Stomach (tissue), 9 donors: Measurements from ENCODE around the gene STMN3. TPM values are rescaled to one million over a fixed set of nuclear protein-coding genes. Genes with fewer than 3 reads are reported as not detected.

Experiments
- DNase-seq, 2 donors: peaks; one replicate each; pipeline versions ENCODE4 v3.0.0 to v3.0.0-alpha.2; 2013 to 2019
- H3K27ac ChIP-seq, 5 donors: fragments of 200-600 bp in 4 of 5; sonication (generic) in 4 of 5; one replicate each; pipeline ENCODE4 v1.5.1; 2013 to 2019; ENCODE audit warnings: mild to moderate bottlenecking in 1 of 5, moderate library complexity in 1 of 5
- H3K27me3 ChIP-seq, 3 donors: fragments of 200-600 bp; sonication (generic); one replicate each; pipeline ENCODE4 v1.5.1; 2017 to 2019; ENCODE audit warnings: mixed run types in 1 of 3
- H3K36me3 ChIP-seq, 4 donors: fragments of 200-600 bp; sonication (generic); 1 replicate in 3 of 4; 2 replicates in 1 of 4; pipeline ENCODE4 v1.5.1; 2016 to 2019
- H3K4me1 ChIP-seq, 4 donors: fragments of 200-600 bp; sonication (generic); one replicate each; pipeline ENCODE4 v1.5.1; 2016 to 2019
- H3K4me3 ChIP-seq, 4 donors: fragments of 200-600 bp; sonication (generic) in 3 of 4; one replicate each; pipeline ENCODE4 v1.5.1; 2016 to 2019; ENCODE audit warnings: mild to moderate bottlenecking in 1 of 4
- H3K9me3 ChIP-seq, 4 donors: fragments of 200-600 bp; sonication (generic); one replicate each; pipeline ENCODE4 v1.5.1; 2016 to 2019
- CTCF ChIP-seq, 7 experiments: fragments of 450-650 bp in 4 of 7; fragments of 200-600 bp in 3 of 7; sonication (generic) in 3 of 7; IDR thresholded peaks; one replicate each; pipeline ENCODE4 v1.5.1; 2016 to 2019; ENCODE audit warnings: antibody characterized with exemption in 7 of 7, control low read depth in 2 of 7, mild to moderate bottlenecking in 1 of 7
- EP300 ChIP-seq: sonication (generic); formaldehyde crosslinking; IDR thresholded peaks from one replicate; pipeline ENCODE4 v1.6.1; 2017; ENCODE audit warnings: antibody characterized with exemption
- POLR2A ChIP-seq, 4 donors: fragments of 450-650 bp; IDR thresholded peaks; one replicate each; pipeline ENCODE4 v1.6.1; 2016; ENCODE audit warnings: antibody characterized with exemption in 4 of 4, control low read depth in 2 of 4, mild to moderate bottlenecking in 1 of 4, moderate library complexity in 1 of 4
- POLR2AphosphoS5 ChIP-seq, 3 donors: sonication (generic); formaldehyde crosslinking; IDR thresholded peaks; one replicate each; pipeline ENCODE4 v1.6.1; 2016; ENCODE audit warnings: antibody characterized with exemption in 3 of 3
- WGBS, 5 donors: extraction: QIAGEN DNeasy Blood & Tissue Kit in 3 of 5; methylation state at CpG; one replicate each; pipeline versions ENCODE4 v1.1.5 to v1.1.7; 2013 to 2018; 5-methylcytosine and 5-hydroxymethylcytosine counted together
- intact Hi-C: fragments of 100-400 bp; cut with DNase I; formaldehyde crosslinking; loops from one replicate; pipeline ENCODE4 v1.15.1; 2023; ENCODE audit warnings: low total_unique reads
- polyA plus RNA-seq, 3 donors: library from polyadenylated mRNA; stranded (reverse); fragments of 200-250 nt; gene quantifications; one replicate each; pipeline ENCODE4 v1.2.3, GENCODE V29; 2013
- small RNA-seq, 4 donors: library from RNA; depleted of rRNA; stranded (forward); fragments of <200 nt; gene quantifications; one replicate each; pipeline ENCODE3, GENCODE V24; 2016
- total RNA-seq, 5 donors: library from RNA; depleted of rRNA; stranded (reverse); fragments of >200 nt; gene quantifications; one replicate each; pipeline versions ENCODE4 v1.1.0 to v1.2.3, GENCODE V29; 2014 to 2016
- donor health status: healthy with polysubstance abuse.
- donor health status: Bipolar disorder and iron deficiency.
- donor health status: healthy.

Gene STMN3
- total and polyA plus RNA-seq, 8 donors: 0.87 to 14.8 (median 12.0) TPM

- 92 to 95% (median 94%) methylated on average over 29 to 52 of the region's 52 CpGs for WGBS, 5 donors
- no peak for TF ChIP-seq POLR2A (IDR thresholded peaks at IDR 0.05)
- TF ChIP-seq POLR2AphosphoS5 (IDR thresholded peaks at IDR 0.05): no peak
- TF ChIP-seq EP300: no peak
- TF ChIP-seq CTCF (IDR thresholded peaks at IDR 0.05): no peak
- no peaks in the 10 kb centered on the region for H3K27me3 ChIP-seq
- H3K9me3 ChIP-seq: no peaks in the 10 kb centered on the region
- no peak overlapping the region for H3K4me3 ChIP-seq
- peaks cover 38 to 86% (median 81%) of the 10 kb centered on the region in 4 donors for H3K36me3 ChIP-seq
- intact Hi-C loops: no loop called here
- no peak for DNase-seq
- H3K27ac ChIP-seq: no peak overlapping the region
- no peaks in the 10 kb centered on the region for H3K4me1 ChIP-seq
These were observed 62.7 kb downstream of the STMN3 start for GRCh38 chr20:63590218-63591146.

Small RNA genes within 50 kb of the gene (small RNA-seq; reads per million reads assigned to genes)
- gene TNFRSF6B: 0 reads per million in 4 donors

Other genes with a start within 250 kb of the STMN3 start
- 1 to 10 TPM in 1 of 5 donors, not detected in 4; 2.2 TPM for gene KCNQ2, start 180.8 kb downstream of the STMN3 start, total RNA-seq
- gene KCNQ2, start 180.8 kb downstream of the STMN3 start, polyA plus RNA-seq: under 1 TPM in 2 of 3 donors, not detected in 1; 0.03 to 0.25 TPM
- 10 to 100 TPM in 2 of 5 donors, 1 to 10 TPM in 1, under 1 TPM in 1, not detected in 1; 0.58 to 64.8 (median 16.7) TPM for gene EEF1A2, start 154.3 kb downstream of the STMN3 start, total RNA-seq
- gene EEF1A2, start 154.3 kb downstream of the STMN3 start, polyA plus RNA-seq: 10 to 100 TPM in 2 of 3 donors, 1 to 10 TPM in 1; 4.6 to 53.0 (median 25.0) TPM
- 100 to 1,000 TPM in 2 of 5 donors, 10 to 100 TPM in 2, 1 to 10 TPM in 1; 1.8 to 213 (median 84.8) TPM for gene PPDPF, start 132.7 kb downstream of the STMN3 start, total RNA-seq
- 100 to 1,000 TPM; 570 to 756 (median 749) TPM for gene PPDPF, start 132.7 kb downstream of the STMN3 start, polyA plus RNA-seq
- 10 to 100 TPM; 10.3 to 98.5 (median 22.2) TPM for gene PTK6, start 116.0 kb downstream of the STMN3 start, total RNA-seq
- gene PTK6, start 116.0 kb downstream of the STMN3 start, polyA plus RNA-seq: 10 to 100 TPM in 2 of 3 donors, 1 to 10 TPM in 1; 7.7 to 32.5 (median 23.6) TPM
- 1 to 10 TPM in 1 of 5 donors, under 1 TPM in 1, not detected in 3; 0.87 to 3.5 TPM for gene SRMS, start 105.7 kb downstream of the STMN3 start, total RNA-seq
- gene SRMS, start 105.7 kb downstream of the STMN3 start, polyA plus RNA-seq: 1 to 10 TPM in 1 of 3 donors, not detected in 2; 2.1 TPM
- gene FNDC11, start 99.3 kb downstream of the STMN3 start, total RNA-seq: 1 to 10 TPM in 1 of 5 donors, under 1 TPM in 1, not detected in 3; 0.55 to 1.2 TPM
- gene FNDC11, start 99.3 kb downstream of the STMN3 start, polyA plus RNA-seq: 1 to 10 TPM in 1 of 3 donors, under 1 TPM in 2; 0.25 to 3.1 (median 0.50) TPM
- gene HELZ2, start 79.2 kb downstream of the STMN3 start, total RNA-seq: 10 to 100 TPM; 27.4 to 95.5 (median 41.2) TPM
- gene HELZ2, start 79.2 kb downstream of the STMN3 start, polyA plus RNA-seq: 1 to 10 TPM; 4.4 to 7.3 (median 6.9) TPM
- 10 to 100 TPM in 2 of 5 donors, 1 to 10 TPM in 3; 1.8 to 20.4 (median 8.3) TPM for gene GMEB2, start 26.3 kb downstream of the STMN3 start, total RNA-seq
- 1 to 10 TPM; 5.4 to 7.5 (median 7.4) TPM for gene GMEB2, start 26.3 kb downstream of the STMN3 start, polyA plus RNA-seq
- gene RTEL1, start 4.9 kb upstream of the STMN3 start, total RNA-seq: 10 to 100 TPM; 13.6 to 70.4 (median 32.7) TPM
- gene RTEL1, start 4.9 kb upstream of the STMN3 start, polyA plus RNA-seq: 1 to 10 TPM; 7.6 to 10.0 (median 9.2) TPM
- 10 to 100 TPM in 1 of 5 donors, 1 to 10 TPM in 3, not detected in 1; 1.1 to 16.9 (median 3.2) TPM for gene TNFRSF6B, start 43.2 kb upstream of the STMN3 start, total RNA-seq
- 10 to 100 TPM in 1 of 3 donors, 1 to 10 TPM in 2; 8.5 to 26.2 (median 9.5) TPM for gene TNFRSF6B, start 43.2 kb upstream of the STMN3 start, polyA plus RNA-seq
- 100 to 1,000 TPM in 1 of 5 donors, 10 to 100 TPM in 3, 1 to 10 TPM in 1; 7.6 to 103 (median 35.8) TPM for gene ARFRP1, start 54.6 kb upstream of the STMN3 start, total RNA-seq
- gene ARFRP1, start 54.6 kb upstream of the STMN3 start, polyA plus RNA-seq: 10 to 100 TPM; 30.2 to 56.2 (median 35.9) TPM
- gene ZGPAT, start 54.6 kb upstream of the STMN3 start, total RNA-seq: 10 to 100 TPM; 12.3 to 49.6 (median 39.3) TPM
- gene ZGPAT, start 54.6 kb upstream of the STMN3 start, polyA plus RNA-seq: 10 to 100 TPM; 29.9 to 41.7 (median 37.7) TPM
- 100 to 1,000 TPM in 1 of 5 donors, 10 to 100 TPM in 2, 1 to 10 TPM in 2; 3.6 to 117 (median 16.8) TPM for gene LIME1, start 83.2 kb upstream of the STMN3 start, total RNA-seq
- gene LIME1, start 83.2 kb upstream of the STMN3 start, polyA plus RNA-seq: 10 to 100 TPM; 17.1 to 24.3 (median 19.9) TPM
- 10 to 100 TPM in 3 of 5 donors, 1 to 10 TPM in 2; 7.1 to 60.5 (median 25.9) TPM for gene SLC2A4RG, start 86.4 kb upstream of the STMN3 start, total RNA-seq
- 10 to 100 TPM; 40.1 to 76.9 (median 57.4) TPM for gene SLC2A4RG, start 86.4 kb upstream of the STMN3 start, polyA plus RNA-seq
- 10 to 100 TPM in 1 of 5 donors, 1 to 10 TPM in 3, under 1 TPM in 1; 0.58 to 13.4 (median 4.1) TPM for gene ZBTB46, start 177.8 kb upstream of the STMN3 start, total RNA-seq
- gene ZBTB46, start 177.8 kb upstream of the STMN3 start, polyA plus RNA-seq: 1 to 10 TPM; 1.1 to 1.8 (median 1.7) TPM
- gene ABHD16B, start 208.1 kb upstream of the STMN3 start, total RNA-seq: not detected
- gene ABHD16B, start 208.1 kb upstream of the STMN3 start, polyA plus RNA-seq: under 1 TPM in 2 of 3 donors, not detected in 1; 0.37 to 0.43 TPM
- gene TPD52L2, start 211.8 kb upstream of the STMN3 start, total RNA-seq: 10 to 100 TPM; 42.0 to 53.1 (median 45.5) TPM
- gene TPD52L2, start 211.8 kb upstream of the STMN3 start, polyA plus RNA-seq: 10 to 100 TPM; 72.8 to 75.6 (median 73.3) TPM
- 10 to 100 TPM; 23.7 to 60.1 (median 52.7) TPM for gene DNAJC5, start 241.7 kb upstream of the STMN3 start, total RNA-seq
- 10 to 100 TPM; 23.1 to 26.4 (median 25.6) TPM for gene DNAJC5, start 241.7 kb upstream of the STMN3 start, polyA plus RNA-seq